ENCODE measurements around the gene MAD1L1.

The MAD1L1 gene

DNA sequence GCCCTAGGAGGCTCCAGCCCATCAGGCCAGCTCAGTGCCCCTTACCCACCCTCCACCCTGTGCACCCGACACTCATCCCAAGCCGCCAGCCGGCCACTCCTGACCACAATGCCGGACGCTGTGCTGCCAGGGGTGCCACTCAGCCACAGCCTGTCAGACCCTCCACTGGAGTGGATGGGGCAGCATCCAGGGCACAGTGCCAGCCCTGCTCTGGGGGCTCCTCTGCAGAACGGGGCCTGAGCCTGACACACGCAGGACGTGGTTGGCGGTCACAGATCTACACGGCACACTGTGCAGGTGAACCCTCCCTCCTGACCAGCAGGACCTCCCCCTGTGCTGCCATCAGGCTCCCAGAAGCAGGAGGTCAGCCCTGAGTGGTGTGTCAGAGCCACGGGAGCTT, 114.7 kb downstream of the MAD1L1 start:
- H3K4me3 ChIP-seq (ENCODE audit: low read depth, low read length) = no peak overlapping the region
- no peaks in the 10 kb centered on the region for H3K4me1 ChIP-seq (ENCODE audit: control insufficient read depth, insufficient read depth, low read length)
- H3K27me3 ChIP-seq (ENCODE audit: control insufficient read depth, insufficient read depth, low read length) = no peaks in the 10 kb centered on the region
- peaks cover 11% of the 10 kb centered on the region for H3K36me3 ChIP-seq (ENCODE audit: control insufficient read depth, insufficient read depth, low read length)
- no peaks in the 10 kb centered on the region for H3K9me3 ChIP-seq (ENCODE audit: control insufficient read depth, insufficient read depth, low read length)
- H3K9ac ChIP-seq (ENCODE audit: low read depth, low read length) = no peak overlapping the region

DNA sequence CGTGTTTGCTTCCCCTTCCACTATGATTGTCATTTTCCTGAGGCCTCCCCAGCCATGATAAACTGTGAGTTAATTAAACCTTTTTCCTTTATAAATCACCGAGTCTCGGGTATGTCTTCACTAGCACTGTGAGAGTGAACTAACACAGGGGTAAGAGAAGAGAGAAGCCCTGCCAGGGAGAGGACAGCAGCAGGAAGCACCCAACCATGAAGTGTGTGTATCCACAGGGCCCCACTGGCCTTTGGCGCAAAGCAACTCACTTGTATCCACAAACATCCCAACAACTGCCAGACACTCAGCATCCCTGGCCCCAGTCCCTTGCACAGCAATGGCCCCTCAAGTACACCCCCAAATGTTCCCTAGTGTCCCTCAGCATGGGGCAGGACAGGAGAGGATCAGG, 115.1 kb downstream of the MAD1L1 start:
- Histone ChIP-seq H3K36me3 (ENCODE audit: control insufficient read depth, insufficient read depth, low read length) (peaks cover 11% of the 10 kb centered on the region), H3K4me1 (ENCODE audit: control insufficient read depth, insufficient read depth, low read length) (no peaks in the 10 kb centered on the region), H3K27me3 (ENCODE audit: control insufficient read depth, insufficient read depth, low read length) (no peaks in the 10 kb centered on the region), H3K9me3 (ENCODE audit: control insufficient read depth, insufficient read depth, low read length) (no peaks in the 10 kb centered on the region), H3K9ac (ENCODE audit: low read depth, low read length) (no peak overlapping the region), H3K4me3 (ENCODE audit: low read depth, low read length) (no peak overlapping the region)

DNA sequence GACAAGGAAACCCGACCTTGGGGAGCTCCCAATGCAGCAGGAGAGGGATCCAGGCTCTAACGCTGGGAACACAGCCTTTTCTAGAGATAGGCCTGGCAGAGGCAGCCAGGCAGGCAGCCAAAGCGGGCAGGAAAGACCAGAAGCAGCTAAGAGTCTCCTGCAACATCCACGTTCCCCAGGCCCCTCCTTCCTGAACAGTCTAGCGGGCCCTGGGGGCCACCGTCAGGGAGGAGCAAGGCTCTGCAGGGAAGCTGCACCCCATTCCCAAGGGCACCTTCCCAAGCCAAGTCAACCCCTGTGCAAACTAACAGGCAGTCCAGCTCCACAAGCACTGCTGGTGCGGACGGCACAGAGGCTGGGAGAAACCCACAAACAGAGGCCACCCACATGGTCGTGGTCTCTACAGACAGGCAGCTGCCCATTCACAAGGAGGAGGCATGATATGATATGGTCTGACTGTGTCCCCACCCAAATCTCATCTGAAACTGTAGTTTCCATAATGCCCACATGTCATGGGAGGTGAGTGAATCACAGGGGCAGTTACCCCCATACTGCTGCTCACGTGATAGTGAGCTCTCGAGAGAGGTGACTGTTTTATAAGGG, 115.7 kb downstream of the MAD1L1 start:
- H3K4me3 ChIP-seq (ENCODE audit: low read depth, low read length) = no peak overlapping the region
- no peaks in the 10 kb centered on the region for H3K9me3 ChIP-seq (ENCODE audit: control insufficient read depth, insufficient read depth, low read length)
- peaks cover 8% of the 10 kb centered on the region for H3K36me3 ChIP-seq (ENCODE audit: control insufficient read depth, insufficient read depth, low read length)
- H3K9ac ChIP-seq (ENCODE audit: low read depth, low read length) = no peak overlapping the region
- H3K27me3 ChIP-seq (ENCODE audit: control insufficient read depth, insufficient read depth, low read length) = no peaks in the 10 kb centered on the region
- no peaks in the 10 kb centered on the region for H3K4me1 ChIP-seq (ENCODE audit: control insufficient read depth, insufficient read depth, low read length)

DNA sequence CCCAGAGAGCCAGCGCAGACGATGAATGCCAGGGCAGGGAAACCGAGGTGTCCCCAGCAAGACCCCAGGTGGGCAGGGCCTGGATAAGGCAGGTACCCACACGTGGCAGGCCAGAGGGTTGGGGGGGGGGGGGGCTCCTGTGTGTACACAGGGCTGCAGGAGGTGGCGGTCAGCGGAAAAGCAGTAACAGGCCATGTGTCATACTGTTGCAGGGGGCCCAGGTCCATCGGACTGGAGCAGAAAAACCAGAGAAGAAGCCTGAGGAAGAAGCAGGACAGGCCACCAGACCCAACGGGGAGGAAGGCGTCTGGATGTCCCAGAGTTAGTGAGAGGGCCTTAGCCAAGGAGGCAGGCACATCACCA, 116.3 kb downstream of the MAD1L1 start:
- Histone ChIP-seq H3K9ac (ENCODE audit: low read depth, low read length) (no peak overlapping the region), H3K4me3 (ENCODE audit: low read depth, low read length) (no peak overlapping the region), H3K9me3 (ENCODE audit: control insufficient read depth, insufficient read depth, low read length) (no peaks in the 10 kb centered on the region), H3K4me1 (ENCODE audit: control insufficient read depth, insufficient read depth, low read length) (no peaks in the 10 kb centered on the region), H3K36me3 (ENCODE audit: control insufficient read depth, insufficient read depth, low read length) (peaks cover 3% of the 10 kb centered on the region), H3K27me3 (ENCODE audit: control insufficient read depth, insufficient read depth, low read length) (no peaks in the 10 kb centered on the region)

DNA sequence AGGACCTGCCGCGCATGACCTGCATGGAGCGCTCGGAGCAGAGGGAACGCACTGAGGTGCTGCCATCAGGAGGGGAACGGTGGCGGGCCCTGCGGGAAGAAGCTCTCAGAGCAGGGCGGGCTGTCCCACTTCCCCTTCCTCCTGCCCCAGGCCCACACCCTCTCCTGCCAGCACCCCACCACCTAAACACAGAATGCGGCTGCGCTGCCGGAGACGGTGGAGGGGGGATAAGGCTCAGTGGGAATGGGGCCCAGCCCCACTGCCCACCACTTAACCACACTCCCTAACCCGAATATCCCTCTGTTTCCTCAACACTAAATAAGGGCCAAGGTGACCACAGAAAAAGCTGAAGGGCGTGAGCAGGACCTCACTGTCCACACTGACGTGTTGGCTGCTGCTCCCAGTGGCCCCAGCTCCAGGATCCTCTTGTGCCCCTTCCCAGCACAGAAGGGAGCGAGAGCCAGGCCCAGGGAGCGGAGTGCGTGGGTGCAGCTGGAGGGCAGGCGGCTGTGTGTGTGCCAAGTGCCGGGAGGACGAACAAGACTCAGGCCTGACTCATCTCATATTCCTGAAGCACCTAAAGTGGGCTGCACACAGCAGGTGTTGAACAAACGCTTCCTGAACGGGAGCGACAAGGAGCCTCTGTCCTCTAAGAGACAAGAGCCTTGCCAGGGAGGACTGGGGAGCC, 116.8 kb downstream of the MAD1L1 start:
- Histone ChIP-seq H3K27me3 (ENCODE audit: control insufficient read depth, insufficient read depth, low read length) (no peaks in the 10 kb centered on the region), H3K9ac (ENCODE audit: low read depth, low read length) (no peak overlapping the region), H3K36me3 (ENCODE audit: control insufficient read depth, insufficient read depth, low read length) (peaks cover 3% of the 10 kb centered on the region), H3K4me3 (ENCODE audit: low read depth, low read length) (no peak overlapping the region), H3K9me3 (ENCODE audit: control insufficient read depth, insufficient read depth, low read length) (no peaks in the 10 kb centered on the region), H3K4me1 (ENCODE audit: control insufficient read depth, insufficient read depth, low read length) (no peaks in the 10 kb centered on the region)

DNA sequence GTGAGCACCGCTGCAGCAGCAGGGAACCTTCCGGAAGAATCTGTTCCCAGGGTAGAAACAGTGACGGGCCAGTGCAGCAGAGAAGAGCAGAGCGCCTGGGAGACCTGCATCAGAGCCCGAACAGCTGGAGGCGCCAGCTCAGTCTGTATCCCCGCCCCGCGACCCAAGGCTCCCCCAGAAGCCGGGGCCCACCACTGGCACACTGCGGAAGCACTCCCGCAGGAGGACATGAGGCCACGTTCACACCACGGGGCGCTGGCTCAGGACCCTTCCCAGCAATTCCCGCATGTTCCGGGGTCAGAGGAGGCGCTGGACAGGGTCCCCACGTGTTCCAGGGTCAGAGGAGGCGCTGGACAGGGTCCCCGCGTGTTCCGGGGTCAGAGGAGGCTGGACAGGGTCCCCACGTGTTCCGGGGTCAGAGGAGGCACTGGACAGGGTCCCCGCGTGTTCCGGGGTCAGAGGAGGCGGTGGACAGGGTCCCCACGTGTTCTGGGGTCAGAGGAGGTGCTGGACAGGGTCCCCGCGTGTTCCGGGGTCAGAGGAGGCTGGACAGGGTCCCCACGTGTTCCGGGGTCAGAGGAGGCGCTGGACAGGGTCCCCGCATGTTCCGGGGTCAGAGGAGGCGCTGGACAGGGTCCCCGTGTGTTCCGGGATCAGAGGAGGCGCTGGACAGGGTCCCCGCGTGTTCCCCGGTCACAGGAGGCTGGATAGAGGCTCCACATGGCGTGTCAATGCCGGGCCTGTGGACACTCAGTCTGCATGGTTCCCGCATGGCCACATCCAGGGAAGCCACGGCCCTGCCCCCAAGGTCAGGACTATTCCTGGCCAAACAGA, 117.6 kb downstream of the MAD1L1 start:
- Histone ChIP-seq H3K9ac (ENCODE audit: low read depth, low read length) (no peak overlapping the region), H3K27me3 (ENCODE audit: control insufficient read depth, insufficient read depth, low read length) (no peaks in the 10 kb centered on the region), H3K36me3 (ENCODE audit: control insufficient read depth, insufficient read depth, low read length) (peaks cover 3% of the 10 kb centered on the region), H3K4me1 (ENCODE audit: control insufficient read depth, insufficient read depth, low read length) (no peaks in the 10 kb centered on the region), H3K4me3 (ENCODE audit: low read depth, low read length) (no peak overlapping the region), H3K9me3 (ENCODE audit: control insufficient read depth, insufficient read depth, low read length) (no peaks in the 10 kb centered on the region)

DNA sequence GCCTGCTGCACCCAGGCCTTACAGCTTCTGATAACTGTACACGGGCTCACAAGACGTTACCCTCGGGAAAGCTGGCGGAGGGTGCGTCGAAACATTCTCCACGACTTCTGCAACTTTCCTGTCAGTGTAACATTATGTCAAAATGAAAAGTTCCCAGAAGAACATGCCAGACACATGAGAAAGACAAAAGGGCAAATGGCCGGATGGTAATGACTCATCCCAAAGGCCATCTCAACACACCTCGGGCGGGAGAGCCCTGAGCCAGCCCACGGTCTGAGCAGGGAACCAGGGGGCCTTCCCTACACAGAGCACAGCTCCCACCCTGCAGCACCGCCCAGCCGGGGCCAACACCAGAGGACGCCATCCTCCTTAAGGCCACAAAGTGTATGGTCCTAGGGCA, 118.7 kb downstream of the MAD1L1 start:
- no peak overlapping the region for H3K4me3 ChIP-seq (ENCODE audit: low read depth, low read length)
- no peaks in the 10 kb centered on the region for H3K27me3 ChIP-seq (ENCODE audit: control insufficient read depth, insufficient read depth, low read length)
- H3K9ac ChIP-seq (ENCODE audit: low read depth, low read length) = no peak overlapping the region
- peaks cover 5% of the 10 kb centered on the region for H3K36me3 ChIP-seq (ENCODE audit: control insufficient read depth, insufficient read depth, low read length)
- H3K4me1 ChIP-seq (ENCODE audit: control insufficient read depth, insufficient read depth, low read length) = no peaks in the 10 kb centered on the region
- no peaks in the 10 kb centered on the region for H3K9me3 ChIP-seq (ENCODE audit: control insufficient read depth, insufficient read depth, low read length)

DNA sequence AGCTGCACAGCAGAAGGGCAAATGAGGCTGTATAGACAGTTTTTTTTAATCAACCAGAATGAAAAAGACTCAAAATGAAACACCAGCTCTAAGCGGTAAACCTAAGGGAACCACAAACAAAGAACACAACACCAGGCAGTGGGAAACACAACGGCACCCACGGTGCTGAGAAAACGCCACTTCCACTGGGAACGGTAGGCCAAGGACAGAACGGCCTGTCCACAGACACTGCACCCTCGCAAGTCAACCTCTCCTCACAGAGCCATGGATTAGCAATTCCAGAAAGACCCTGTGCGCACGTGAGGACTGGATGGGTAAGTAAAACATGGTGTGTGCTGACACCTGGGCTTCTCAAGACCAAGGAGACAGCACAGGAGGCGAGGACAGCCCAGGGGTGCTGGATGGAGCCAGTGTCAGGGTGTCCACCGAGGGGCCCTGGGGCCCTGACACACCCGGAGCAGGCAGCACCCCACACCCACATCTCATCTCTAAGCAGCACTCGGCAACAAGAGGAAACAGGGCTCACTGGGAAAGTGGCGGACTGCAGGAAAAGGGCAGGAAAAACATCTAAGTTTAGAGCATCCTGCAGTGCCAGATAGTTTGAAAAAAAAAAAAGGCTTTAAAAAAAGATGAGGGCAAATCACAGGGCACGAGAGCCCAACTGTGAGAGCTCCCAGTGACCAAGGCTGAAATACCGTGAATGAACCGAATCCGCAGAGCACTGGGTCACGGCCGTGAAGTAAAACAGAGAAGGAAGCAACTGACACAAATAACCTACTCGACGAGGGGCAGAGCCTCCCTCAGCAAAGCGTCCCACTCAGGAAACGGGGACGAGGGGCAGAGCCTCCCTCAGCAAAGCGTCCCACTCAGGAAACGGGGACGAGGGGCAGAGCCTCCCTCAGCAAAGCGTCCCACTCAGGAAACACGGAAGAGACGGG, 120.2 kb downstream of the MAD1L1 start:
- H3K9me3 ChIP-seq (ENCODE audit: control insufficient read depth, insufficient read depth, low read length) = no peaks in the 10 kb centered on the region
- no peak overlapping the region for H3K4me3 ChIP-seq (ENCODE audit: low read depth, low read length)
- H3K9ac ChIP-seq (ENCODE audit: low read depth, low read length) = no peak overlapping the region
- H3K36me3 ChIP-seq (ENCODE audit: control insufficient read depth, insufficient read depth, low read length) = peaks cover 5% of the 10 kb centered on the region
- H3K27me3 ChIP-seq (ENCODE audit: control insufficient read depth, insufficient read depth, low read length) = no peaks in the 10 kb centered on the region
- H3K4me1 ChIP-seq (ENCODE audit: control insufficient read depth, insufficient read depth, low read length) = no peaks in the 10 kb centered on the region

DNA sequence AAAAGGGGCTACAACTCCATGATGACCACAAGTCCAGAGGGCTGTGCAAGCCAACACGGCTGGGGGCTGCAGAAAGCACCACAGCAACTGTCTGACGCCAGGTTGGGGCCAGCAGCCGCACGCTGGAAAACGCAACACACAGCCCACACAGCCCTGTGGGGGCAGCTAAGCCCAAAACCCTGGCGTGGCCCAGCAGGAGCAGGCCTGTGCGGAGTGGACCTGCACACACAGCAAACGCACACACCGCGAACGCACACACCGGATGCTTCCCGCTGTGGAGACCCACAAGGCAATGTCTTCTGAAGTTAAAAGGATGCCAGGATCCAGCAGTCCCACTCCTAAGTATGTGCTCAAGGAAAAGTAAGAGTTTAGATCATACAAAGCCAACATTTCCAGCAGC, 121.2 kb downstream of the MAD1L1 start:
- H3K9me3 ChIP-seq (ENCODE audit: control insufficient read depth, insufficient read depth, low read length) = no peaks in the 10 kb centered on the region
- no peak overlapping the region for H3K4me3 ChIP-seq (ENCODE audit: low read depth, low read length)
- H3K4me1 ChIP-seq (ENCODE audit: control insufficient read depth, insufficient read depth, low read length) = no peaks in the 10 kb centered on the region
- no peak overlapping the region for H3K9ac ChIP-seq (ENCODE audit: low read depth, low read length)
- H3K36me3 ChIP-seq (ENCODE audit: control insufficient read depth, insufficient read depth, low read length) = peaks cover 5% of the 10 kb centered on the region
- no peaks in the 10 kb centered on the region for H3K27me3 ChIP-seq (ENCODE audit: control insufficient read depth, insufficient read depth, low read length)

DNA sequence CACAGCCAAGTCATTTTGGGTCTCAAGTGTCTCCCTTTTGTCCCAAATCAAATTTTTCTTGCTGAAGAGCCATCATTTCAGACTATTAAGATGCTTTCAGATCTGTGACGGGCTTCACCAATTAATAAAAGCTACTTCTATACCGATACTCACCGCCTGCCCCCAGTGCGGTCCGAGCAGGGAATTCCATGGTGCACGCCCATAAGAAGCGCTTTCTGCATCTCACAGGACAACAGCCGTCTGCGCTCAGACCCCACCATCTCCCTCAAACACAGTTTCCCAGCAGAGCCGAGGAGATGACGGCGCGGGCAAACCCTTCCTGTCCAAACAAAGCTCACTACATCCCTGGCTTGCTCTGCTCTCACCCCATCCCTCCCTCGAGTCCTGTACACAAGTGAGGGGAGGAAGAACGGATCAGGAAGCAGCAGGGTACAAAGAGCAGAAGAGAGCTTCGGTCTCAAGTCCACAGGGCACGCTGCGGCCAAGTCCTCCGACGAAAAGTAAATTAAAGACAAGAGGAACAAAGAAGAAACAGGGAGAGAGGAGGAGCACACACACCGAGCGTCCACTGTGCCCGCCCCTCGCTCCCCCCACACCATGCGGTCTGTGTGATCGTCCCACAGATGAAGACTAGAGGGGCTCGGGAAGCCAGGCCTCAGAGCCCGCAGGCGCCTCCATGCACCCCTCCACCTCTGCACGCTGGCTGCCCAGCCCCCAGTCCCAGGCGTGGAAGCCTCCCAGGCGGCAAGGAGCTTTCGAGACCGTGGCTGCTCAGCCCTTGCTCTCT, 121.9 kb downstream of the MAD1L1 start:
- Histone ChIP-seq H3K9me3 (ENCODE audit: control insufficient read depth, insufficient read depth, low read length) (no peaks in the 10 kb centered on the region), H3K4me1 (ENCODE audit: control insufficient read depth, insufficient read depth, low read length) (no peaks in the 10 kb centered on the region), H3K4me3 (ENCODE audit: low read depth, low read length) (no peak overlapping the region), H3K36me3 (ENCODE audit: control insufficient read depth, insufficient read depth, low read length) (peaks cover 5% of the 10 kb centered on the region), H3K9ac (ENCODE audit: low read depth, low read length) (no peak overlapping the region), H3K27me3 (ENCODE audit: control insufficient read depth, insufficient read depth, low read length) (no peaks in the 10 kb centered on the region)
